Cardiac muscle cell (in vitro differentiated cells and primary cell): ENCODE data around the gene AGPAT3. TPM values are rescaled to one million over a fixed set of nuclear protein-coding genes. Genes with fewer than 3 reads are reported as not detected.

Experiments used
- DNase-seq, 2 donors: peaks; one replicate each; pipeline versions ENCODE4 v3.0.0 to v3.0.0-alpha.2; 2010 to 2017; ENCODE audit warnings: low read depth in 1 of 2, low spot score in 1 of 2
- H3K27ac ChIP-seq: fragments of 200-600 bp; sonication (generic); 2 replicates; pipeline ENCODE4 v1.5.1; 2016
- H3K27me3 ChIP-seq: fragments of 200-600 bp; sonication (generic); 2 replicates; pipeline ENCODE4 v1.6.0; 2016; ENCODE audit warnings: control low read depth
- H3K36me3 ChIP-seq: fragments of 200-600 bp; sonication (generic); 2 replicates; pipeline ENCODE4 v1.5.1; 2016; ENCODE audit warnings: control low read depth
- H3K4me1 ChIP-seq: fragments of 200-600 bp; sonication (generic); 2 replicates; pipeline ENCODE4 v1.8.1; 2017; ENCODE audit warnings: low read depth, mild to moderate bottlenecking, mixed run types
- H3K4me3 ChIP-seq: fragments of 200-600 bp; sonication (generic); 2 replicates; pipeline ENCODE4 v1.5.1; 2016; ENCODE audit warnings: mild to moderate bottlenecking
- H3K9me3 ChIP-seq: fragments of 200-600 bp; sonication (generic); 2 replicates; pipeline ENCODE4 v1.5.1; 2017; ENCODE audit warnings: low read depth, mild to moderate bottlenecking, control low read depth
- CTCF ChIP-seq: IDR thresholded peaks from 2 replicates; pipeline ENCODE4 v1.5.1; 2012; ENCODE audit warnings: low read depth, mild to moderate bottlenecking, low read length
- polyA plus RNA-seq: library from polyadenylated mRNA; unstranded; fragments of >200 nt; fragmentation: Nextera tagmentation; extraction: Ambion mirVana; gene quantifications from 2 replicates; pipeline ENCODE4 v1.2.1, GENCODE V29; 2016
- total RNA-seq: library from RNA; depleted of rRNA; stranded (reverse); fragments of >200 nt; gene quantifications from 2 replicates; pipeline ENCODE4 v1.2.3, GENCODE V29; 2016

The AGPAT3 gene
- total and polyA plus RNA-seq, 2 experiments from 2014 or later = 12.4 to 23.6 TPM

- no peak for TF ChIP-seq CTCF
- no peaks in the 10 kb centered on the region for H3K36me3 ChIP-seq
- DNase-seq = peak in 1 of 2 donors; percentile 94
- no peak overlapping the region for H3K27ac ChIP-seq
- H3K4me3 ChIP-seq = no peak overlapping the region
- H3K9me3 ChIP-seq = no peaks in the 10 kb centered on the region
- H3K27me3 ChIP-seq = no peaks in the 10 kb centered on the region
- H3K4me1 ChIP-seq = no peaks in the 10 kb centered on the region
Measured at GRCh38 chr21:44006017-44006619, 141.1 kb downstream of the AGPAT3 start.

- H3K36me3 ChIP-seq = no peaks in the 10 kb centered on the region
- no peak for TF ChIP-seq CTCF
- no peaks in the 10 kb centered on the region for H3K9me3 ChIP-seq
- no peak overlapping the region for H3K4me3 ChIP-seq
- no peaks in the 10 kb centered on the region for H3K27me3 ChIP-seq
- H3K27ac ChIP-seq = no peak overlapping the region
- DNase-seq = peak in 1 of 2 donors; percentile 89
- H3K4me1 ChIP-seq = no peaks in the 10 kb centered on the region
Measured at GRCh38 chr21:44006656-44007055, 141.6 kb downstream of the AGPAT3 start.

- no peak overlapping the region for H3K27ac ChIP-seq
- no peaks in the 10 kb centered on the region for H3K4me1 ChIP-seq
- no peaks in the 10 kb centered on the region for H3K9me3 ChIP-seq
- H3K4me3 ChIP-seq = no peak overlapping the region
- no peaks in the 10 kb centered on the region for H3K36me3 ChIP-seq
- no peaks in the 10 kb centered on the region for H3K27me3 ChIP-seq
- TF ChIP-seq CTCF = no peak
- DNase-seq = no peak
Measured at GRCh38 chr21:44010429-44010828, 145.4 kb downstream of the AGPAT3 start.

GRCh38 chr21:44011123-44011522, 146.1 kb downstream of the AGPAT3 start:
- peak overlapping the region; percentile 95 for H3K4me3 ChIP-seq
- H3K9me3 ChIP-seq = no peaks in the 10 kb centered on the region
- peak overlapping the region; percentile 95 for H3K27ac ChIP-seq
- no peaks in the 10 kb centered on the region for H3K4me1 ChIP-seq
- no peaks in the 10 kb centered on the region for H3K27me3 ChIP-seq
- H3K36me3 ChIP-seq = no peaks in the 10 kb centered on the region
- DNase-seq = no peak
- no peak for TF ChIP-seq CTCF

GRCh38 chr21:44011579-44012473, 146.8 kb downstream of the AGPAT3 start, which contains the start of gene TRAPPC10:
TSS of gene TRAPPC10 (plus strand) at chr21:44012309. CDS start at chr21:44012494, 185 bp downstream.
- DNase-seq = peak; percentile 89 to 90
- H3K36me3 ChIP-seq = no peaks in the 10 kb centered on the region
- H3K9me3 ChIP-seq = no peaks in the 10 kb centered on the region
- H3K4me3 ChIP-seq = peak within 1 kb of the TSS; percentile 95
- no peak for TF ChIP-seq CTCF
- H3K27ac ChIP-seq = peak within 1 kb of the TSS; percentile 95
- H3K4me1 ChIP-seq = no peaks in the 10 kb centered on the region
- H3K27me3 ChIP-seq = no peaks in the 10 kb centered on the region
